ENCODE measurements around the gene ACAA2. TPM values are rescaled to one million over a fixed set of nuclear protein-coding genes. Genes with fewer than 3 reads are reported as not detected.
A peak's percentile ranks its signal among the peaks of the same experiment; 100 is the strongest.

The ACAA2 gene
- total RNA-seq, 1 donor from 2014 or later, result 50.6 TPM

- no peak for TF ChIP-seq POLR2A (IDR thresholded peaks at IDR 0.05)
- H3K27me3 ChIP-seq, result no peaks in the 10 kb centered on the region
- intact Hi-C loops (cut with DNase I), result no loop called here
- H3K36me3 ChIP-seq, result no peaks in the 10 kb centered on the region
- H3K27ac ChIP-seq, result no peak overlapping the region
- no peaks in the 10 kb centered on the region for H3K9me3 ChIP-seq
- peaks cover 7% of the 10 kb centered on the region for H3K4me1 ChIP-seq
- H3K4me3 ChIP-seq, result no peak overlapping the region
- no peak for DNase-seq (ENCODE audit: extremely low spot score in 2 of 2)
These were observed 74.1 kb downstream of the ACAA2 start for GRCh38 chr18:49739275-49739674.

- intact Hi-C loops (cut with DNase I), result no loop called here
- H3K27ac ChIP-seq, result no peak overlapping the region
- H3K4me3 ChIP-seq, result no peak overlapping the region
- TF ChIP-seq POLR2AphosphoS5 (IDR thresholded peaks at IDR 0.05; ENCODE audit: insufficient read depth in 1 of 2, low read depth in 1 of 2) (no peak), CTCF (IDR thresholded peaks at IDR 0.05) (no peak), POLR2A (IDR thresholded peaks at IDR 0.05) (no peak)
- H3K9me3 ChIP-seq, result no peaks in the 10 kb centered on the region
- H3K4me1 ChIP-seq, result peaks cover 7% of the 10 kb centered on the region
- no peaks in the 10 kb centered on the region for H3K36me3 ChIP-seq
- no peaks in the 10 kb centered on the region for H3K27me3 ChIP-seq
- DNase-seq (ENCODE audit: extremely low spot score in 2 of 2), result peak in 1 of 2 donors; percentile 49
These were observed 74.6 kb downstream of the ACAA2 start for GRCh38 chr18:49738721-49739120.

- no peaks in the 10 kb centered on the region for H3K9me3 ChIP-seq
- H3K27ac ChIP-seq, result no peak overlapping the region
- no peak for DNase-seq (ENCODE audit: extremely low spot score in 2 of 2)
- H3K27me3 ChIP-seq, result no peaks in the 10 kb centered on the region
- no peaks in the 10 kb centered on the region for H3K4me1 ChIP-seq
- no peaks in the 10 kb centered on the region for H3K36me3 ChIP-seq
- no peak overlapping the region for H3K4me3 ChIP-seq
- intact Hi-C loops (cut with DNase I), result no loop called here
- TF ChIP-seq POLR2AphosphoS5 (IDR thresholded peaks at IDR 0.05; ENCODE audit: insufficient read depth in 1 of 2, low read depth in 1 of 2), result no peak
These were observed 78.5 kb downstream of the ACAA2 start for GRCh38 chr18:49734836-49735235.

GRCh38 chr18:49733896-49734585, 79.3 kb downstream of the ACAA2 start:
- DNase-seq (ENCODE audit: extremely low spot score in 2 of 2), result no peak
- Histone ChIP-seq H3K27ac (no peak overlapping the region), H3K9me3 (no peaks in the 10 kb centered on the region), H3K36me3 (no peaks in the 10 kb centered on the region), H3K4me1 (no peaks in the 10 kb centered on the region), H3K27me3 (no peaks in the 10 kb centered on the region), H3K4me3 (no peak overlapping the region)
- TF ChIP-seq CTCF (IDR thresholded peaks at IDR 0.05) (no peak), POLR2AphosphoS5 (IDR thresholded peaks at IDR 0.05; ENCODE audit: insufficient read depth in 1 of 2, low read depth in 1 of 2) (no peak), POLR2A (IDR thresholded peaks at IDR 0.05) (no peak)
- intact Hi-C loops (cut with DNase I), result no loop called here

- no peaks in the 10 kb centered on the region for H3K36me3 ChIP-seq
- H3K27ac ChIP-seq, result no peak overlapping the region
- TF ChIP-seq CTCF (IDR thresholded peaks at IDR 0.05) (no peak), POLR2A (IDR thresholded peaks at IDR 0.05) (no peak), POLR2AphosphoS5 (IDR thresholded peaks at IDR 0.05; ENCODE audit: insufficient read depth in 1 of 2, low read depth in 1 of 2) (no peak)
- no peaks in the 10 kb centered on the region for H3K27me3 ChIP-seq
- H3K4me1 ChIP-seq, result no peaks in the 10 kb centered on the region
- H3K9me3 ChIP-seq, result no peaks in the 10 kb centered on the region
- intact Hi-C loops (cut with DNase I), result no loop called here
- no peak overlapping the region for H3K4me3 ChIP-seq
- no peak for DNase-seq (ENCODE audit: extremely low spot score in 2 of 2)
These were observed 80.0 kb downstream of the ACAA2 start for GRCh38 chr18:49733321-49733720.

Small RNA genes within 50 kb of the gene (small RNA-seq; reads per million reads assigned to genes)
- gene RF00283 (not detected), gene SCARNA17 (not detected)
